NCI-H526 (cell line): ENCODE data around the gene PLXDC1.

Experiments
- DNase-seq, 2 experiments: peaks; one replicate each; lab custom pipeline; 2025; lab: John Stamatoyannopoulos, UW

The PLXDC1 gene

DNA sequence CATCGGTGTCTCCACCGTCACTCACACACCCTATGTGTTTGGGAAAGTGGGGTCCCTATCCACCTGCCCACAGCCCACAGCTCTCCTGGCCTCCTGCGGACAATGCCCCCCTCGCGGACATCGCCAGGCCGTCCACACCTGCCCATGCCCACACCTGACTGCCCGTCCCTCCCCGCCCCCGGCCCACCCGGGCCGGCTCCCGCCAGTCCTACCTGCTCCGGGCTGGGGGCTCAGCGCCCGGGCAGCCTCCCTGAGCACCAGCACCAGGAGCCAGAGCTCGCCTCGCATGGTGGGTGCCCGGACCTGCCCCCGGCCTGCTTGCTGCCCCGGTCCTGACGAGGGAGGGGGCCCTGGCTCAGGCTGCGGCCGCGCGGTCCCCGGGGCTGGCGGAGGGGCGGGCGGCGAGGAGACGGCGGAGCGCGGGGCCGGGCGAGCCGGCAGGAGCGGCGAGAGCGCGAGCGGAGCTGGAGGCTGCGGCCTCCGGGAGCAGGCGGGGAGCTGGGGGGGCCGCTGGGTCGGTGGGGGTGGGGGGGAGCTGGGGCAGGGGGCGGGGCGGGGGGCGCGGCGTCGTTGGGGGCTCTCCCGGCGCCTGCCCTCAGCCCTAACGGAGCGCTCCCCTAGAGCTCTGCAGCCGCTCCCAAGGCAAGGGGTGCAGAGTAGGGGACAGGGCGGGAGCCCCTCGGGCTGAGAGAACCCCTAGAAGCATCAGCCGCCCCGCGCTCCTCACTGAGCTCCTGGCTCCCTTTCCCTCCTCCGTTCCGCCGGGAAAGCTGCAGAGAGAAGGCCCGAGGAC, at the start of gene PLXDC1:
TSS of gene PLXDC1 (minus strand) at position 488 of the 793 bp plus-strand sequence. CDS start at position 288, 200 bp downstream.
- DNase-seq, result peak in 1 of 2 experiments; percentile 44

DNA sequence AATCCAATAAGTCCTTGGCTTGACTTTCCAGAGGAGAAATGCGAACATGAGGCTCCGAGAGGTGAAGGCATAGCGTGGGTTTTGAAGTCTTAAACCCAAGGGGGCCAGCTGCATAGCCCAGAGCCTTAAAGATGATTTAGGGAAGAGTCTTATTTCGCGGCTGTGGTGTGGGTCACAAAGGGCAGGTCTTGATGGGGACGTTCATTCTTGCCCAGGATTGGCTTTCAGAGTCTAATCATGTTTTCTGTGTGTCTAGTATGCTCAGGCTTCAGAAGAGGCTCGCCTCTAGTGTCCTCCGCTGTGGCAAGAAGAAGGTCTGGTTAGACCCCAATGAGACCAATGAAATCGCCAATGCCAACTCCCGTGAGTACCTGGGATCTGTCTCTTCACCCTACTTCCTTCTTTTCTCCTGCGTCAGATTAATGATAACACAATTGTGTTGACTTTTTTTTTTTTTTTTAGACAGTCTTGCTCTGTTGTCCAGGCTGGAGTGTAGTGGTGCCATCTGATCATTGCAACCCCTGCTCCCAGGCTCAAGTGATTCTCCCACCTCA, 49.6 kb upstream of the PLXDC1 start:
- no peak for DNase-seq

DNA sequence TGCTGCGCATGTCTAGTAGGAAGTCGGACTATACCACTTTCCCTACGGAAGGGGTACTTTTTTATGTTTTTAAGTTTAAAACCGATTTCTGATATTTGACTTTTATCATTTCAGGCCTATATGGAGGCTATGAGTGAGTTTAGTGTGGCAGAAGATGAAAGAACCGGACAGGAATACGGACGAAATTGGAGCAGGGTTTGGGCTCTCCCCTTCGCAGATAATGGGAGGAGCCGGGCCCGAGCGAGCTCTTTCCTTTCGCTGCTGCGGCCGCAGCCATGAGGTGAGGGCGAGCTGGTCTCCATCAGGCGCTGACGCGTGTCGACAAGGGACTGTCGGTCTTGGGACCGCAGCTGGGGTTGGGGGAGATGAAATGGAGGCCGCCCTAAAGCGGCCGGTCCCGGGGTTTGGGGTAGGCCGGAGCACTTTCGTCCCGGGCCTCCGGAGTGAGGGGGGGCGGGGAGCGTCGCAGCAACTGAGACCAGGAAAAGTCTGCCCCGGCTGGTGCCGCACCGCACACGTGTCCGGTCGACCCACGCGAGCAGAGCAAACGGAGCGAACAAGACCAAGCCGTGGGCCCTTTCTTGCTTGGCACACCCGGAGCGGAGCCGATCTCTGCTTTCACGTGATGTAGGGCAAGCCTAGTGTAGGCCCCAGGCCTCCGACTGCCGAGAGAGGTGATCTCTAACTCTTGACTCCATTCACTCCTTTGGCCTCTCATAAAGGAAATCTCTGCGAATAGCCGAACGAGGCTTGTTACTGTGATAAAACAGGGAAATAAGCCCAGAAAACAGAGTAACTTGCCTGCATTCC, 48.8 kb upstream of the PLXDC1 start, which contains the start of gene RPL19:
TSS of gene RPL19 (plus strand) at position 214 of the 810 bp plus-strand sequence. CDS start at position 276, 62 bp downstream.
- DNase-seq, result peak in 1 of 2 experiments; percentile 90

DNA sequence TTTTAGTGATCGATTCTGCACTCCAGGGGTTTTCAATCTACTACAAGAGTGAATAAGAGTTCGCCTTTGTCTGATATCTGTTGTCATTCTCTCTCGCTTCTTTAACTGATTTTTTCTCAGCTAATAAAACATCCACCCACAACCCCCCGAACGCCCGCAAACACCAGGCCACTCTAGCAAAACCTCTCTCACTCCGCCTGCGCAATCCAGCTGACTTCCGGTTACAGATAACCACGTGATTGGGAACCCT, 48.3 kb upstream of the PLXDC1 start:
- DNase-seq, result peak; percentile 86 to 93

DNA sequence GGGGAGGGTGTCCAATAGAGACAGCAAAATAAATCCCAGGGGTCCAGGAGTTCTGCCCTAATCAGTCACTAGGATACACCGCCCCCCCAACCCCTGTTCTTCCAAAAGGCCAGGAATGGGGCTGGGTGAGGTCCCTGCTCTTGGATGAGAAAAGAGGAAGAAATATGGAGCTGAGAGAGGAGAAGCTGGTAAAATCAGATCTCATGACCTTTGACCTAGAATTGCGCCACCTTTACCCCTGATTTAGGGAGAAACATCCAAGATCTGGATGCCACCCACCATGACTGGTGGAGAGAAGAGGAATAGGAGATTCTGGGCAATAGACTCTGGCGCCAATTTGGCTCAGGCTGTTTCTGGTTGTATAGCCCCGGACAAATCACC, 46.7 kb upstream of the PLXDC1 start:
- no peak for DNase-seq

DNA sequence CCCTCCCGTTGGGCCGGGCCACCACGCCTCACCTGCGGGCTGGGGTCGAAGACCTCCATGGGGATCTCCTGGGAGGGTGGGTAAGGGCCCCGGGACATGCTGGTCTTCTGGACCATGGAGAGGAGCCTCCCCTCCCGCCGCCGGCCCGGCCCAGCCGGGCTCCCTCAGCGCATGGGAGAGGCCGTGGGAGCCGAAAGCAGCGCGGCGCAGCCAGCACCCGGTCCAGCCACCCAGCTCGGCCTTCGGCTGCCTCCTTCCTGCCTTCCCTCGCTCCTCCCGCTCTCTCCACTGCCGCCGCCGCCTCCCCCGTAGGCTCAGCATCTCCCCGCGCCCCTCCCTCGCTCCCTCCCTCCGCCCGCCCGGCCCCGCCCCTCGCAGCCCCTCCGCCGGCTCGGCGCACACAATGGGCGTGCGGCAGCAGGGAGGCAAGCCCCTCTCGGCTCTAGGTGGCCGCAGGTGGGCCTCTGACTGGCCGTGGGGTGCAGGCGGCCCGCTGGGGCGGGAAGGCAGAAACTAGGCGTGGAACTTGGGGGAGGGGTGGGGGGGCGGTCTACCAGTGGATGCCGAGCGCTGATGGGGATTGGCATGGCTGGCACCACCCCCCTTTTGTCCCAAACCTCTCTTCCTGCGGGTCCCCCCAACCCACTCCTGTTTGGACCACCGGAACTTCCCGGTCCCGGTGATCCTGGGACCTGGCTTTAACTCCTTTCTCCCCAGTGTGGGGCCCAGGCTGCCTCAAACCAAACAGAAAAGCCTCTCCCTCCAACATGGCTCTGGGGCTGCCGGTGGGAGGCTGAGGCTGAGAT, 46.1 kb upstream of the PLXDC1 start, which contains the start of gene CACNB1:
TSS of gene CACNB1 (minus strand) at position 290 of the 806 bp plus-strand sequence. CDS start at position 116, 174 bp downstream.
- peak; percentile 60 to 87 for DNase-seq

DNA sequence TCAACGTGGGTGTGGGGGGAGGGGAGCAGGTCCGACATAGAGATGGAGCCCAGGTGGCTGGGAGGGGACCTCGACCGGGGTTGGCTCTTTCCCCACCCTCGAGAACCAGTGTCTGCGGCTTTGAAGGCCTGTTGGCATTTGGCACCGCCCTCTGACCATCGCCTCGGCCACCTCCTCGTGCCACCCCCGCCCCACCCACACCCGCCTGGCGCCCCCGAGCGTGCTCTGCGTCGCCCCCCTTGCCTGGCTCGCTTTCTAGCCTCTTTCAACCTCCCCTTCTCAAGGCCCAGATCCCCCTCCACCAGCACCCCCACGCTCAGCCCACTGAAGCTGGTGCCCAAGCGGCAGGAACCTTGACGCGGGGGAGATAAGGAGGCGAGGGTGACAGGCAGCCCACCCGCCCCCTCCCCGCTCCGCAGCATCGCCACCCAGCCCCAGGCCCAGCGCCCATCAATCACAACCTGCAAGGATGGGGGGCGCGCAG, 45.4 kb upstream of the PLXDC1 start:
- peak in 1 of 2 experiments; percentile 58 for DNase-seq

DNA sequence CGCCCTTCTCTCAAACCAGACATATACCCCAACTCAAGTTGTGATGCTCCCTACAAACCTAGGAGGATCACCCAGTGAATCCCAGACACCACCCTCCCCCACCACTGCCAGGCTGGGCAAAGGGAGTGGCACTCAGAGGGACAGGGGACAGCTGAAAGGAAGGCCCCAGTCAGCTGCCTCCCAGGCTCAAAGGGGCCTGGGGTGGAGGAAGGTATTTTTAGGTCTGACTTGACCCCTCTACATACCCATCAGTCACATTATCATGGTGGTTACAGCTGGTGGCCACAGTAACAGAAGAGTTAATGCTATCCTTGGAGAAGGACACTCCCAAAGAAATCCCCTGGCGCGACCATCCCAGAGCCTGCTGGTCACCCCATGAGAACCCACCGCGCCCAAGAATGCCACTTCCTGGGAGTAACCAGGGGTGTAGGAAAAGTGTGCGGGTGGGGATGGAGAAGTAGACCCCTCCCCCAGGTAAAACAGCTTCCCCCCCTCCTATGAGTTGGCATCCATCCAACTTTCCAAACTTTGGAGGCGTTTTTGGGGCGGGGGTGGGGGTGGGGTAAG, 44.9 kb upstream of the PLXDC1 start:
- no peak for DNase-seq

DNA sequence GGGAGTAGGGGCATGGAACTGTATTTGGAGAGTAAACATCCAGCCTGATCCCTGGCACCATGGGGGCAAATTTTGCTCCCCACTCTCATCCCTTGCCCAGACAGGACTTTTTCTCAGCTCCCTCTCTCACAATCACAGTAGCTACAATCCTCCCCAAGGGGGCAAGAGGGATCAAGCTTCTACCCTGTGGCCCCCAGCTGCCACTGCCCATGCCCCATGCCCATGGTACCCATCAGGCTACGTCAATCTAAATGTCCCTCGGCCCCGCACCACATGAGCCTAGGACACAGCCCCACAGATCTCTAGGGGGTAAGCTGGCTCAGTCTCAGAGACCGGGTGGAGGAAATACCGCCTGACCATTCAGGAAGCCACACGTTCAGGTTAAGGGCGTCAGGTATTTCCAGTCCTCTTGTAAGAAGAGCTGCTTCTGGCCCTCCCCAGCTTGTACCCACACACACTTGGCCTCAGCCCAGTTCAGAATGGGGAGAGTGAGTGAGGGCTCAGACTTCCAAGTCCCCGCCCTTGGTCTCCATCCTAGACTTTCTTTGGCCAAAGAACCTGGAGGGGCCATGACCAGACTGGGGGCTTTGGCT, 44.2 kb upstream of the PLXDC1 start:
- no peak for DNase-seq

DNA sequence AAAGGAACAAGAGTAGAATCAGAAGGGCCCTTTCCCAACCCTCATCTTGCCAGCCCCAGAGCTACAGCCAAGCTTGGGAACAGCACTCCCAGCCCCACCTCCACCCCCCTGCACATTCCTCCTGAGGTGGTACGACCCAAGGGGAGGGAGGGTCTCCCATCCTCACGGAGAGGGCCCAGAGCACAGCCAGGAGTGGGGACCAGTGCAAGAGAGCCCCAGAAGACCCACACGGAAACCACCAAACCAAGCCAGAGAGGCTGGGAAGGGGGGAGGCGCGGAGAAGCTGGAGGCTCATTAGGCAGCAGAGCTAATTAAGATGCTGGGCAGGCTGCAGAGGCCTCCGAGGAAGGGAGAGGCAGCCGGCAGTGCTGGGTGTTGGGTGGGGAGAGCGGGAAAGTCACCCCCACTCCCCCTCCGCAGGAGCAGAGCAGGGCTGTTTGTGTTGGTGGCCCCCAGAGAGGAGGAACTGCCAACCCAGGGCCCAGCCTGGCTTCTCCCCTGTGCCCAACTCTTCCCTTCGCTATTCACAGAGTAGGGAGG, 43.6 kb upstream of the PLXDC1 start:
- DNase-seq, result no peak

DNA sequence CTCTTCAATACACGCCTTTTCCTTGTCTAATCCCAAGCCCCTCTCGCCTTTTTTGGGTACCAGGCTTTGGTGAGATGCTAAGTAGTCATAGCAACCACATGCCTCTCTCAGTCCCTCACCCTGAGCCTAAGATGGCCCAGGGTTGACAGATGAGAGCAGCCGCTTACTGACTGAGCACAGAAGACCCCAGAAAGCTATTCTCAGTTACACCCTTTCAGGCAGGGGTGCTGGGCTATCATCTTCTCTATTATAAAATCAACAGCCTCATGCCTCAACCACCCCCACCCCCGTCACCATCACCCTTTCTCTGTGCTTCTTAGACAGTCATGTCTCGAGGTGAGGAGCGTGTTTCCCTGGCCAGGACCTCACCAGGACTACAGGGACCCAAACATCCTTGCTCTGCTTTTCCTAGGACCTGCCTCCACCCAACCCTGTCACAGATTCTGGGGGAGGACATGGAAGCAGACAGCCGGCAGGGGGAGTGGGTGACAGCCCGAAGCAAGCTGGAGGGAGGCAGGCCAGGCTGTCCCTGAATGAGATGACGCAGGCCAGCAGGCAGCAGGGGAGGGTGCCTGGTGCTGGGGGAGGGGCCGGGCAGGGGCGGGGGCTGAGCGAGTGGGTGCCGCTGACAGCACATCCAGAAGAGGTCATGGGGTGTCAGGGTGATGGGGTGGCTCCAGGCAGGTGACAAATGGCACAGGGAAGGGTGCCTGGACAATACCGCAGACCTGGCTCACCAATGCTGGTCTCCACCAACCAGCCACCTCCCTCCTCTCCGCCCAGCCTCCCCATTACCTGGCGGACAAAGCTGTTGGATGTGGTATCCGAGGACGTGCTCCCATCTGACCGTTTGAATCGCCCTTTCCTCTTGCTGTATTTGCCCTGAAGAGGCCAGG, 42.9 kb upstream of the PLXDC1 start:
- peak in 1 of 2 experiments; percentile 31 for DNase-seq

DNA sequence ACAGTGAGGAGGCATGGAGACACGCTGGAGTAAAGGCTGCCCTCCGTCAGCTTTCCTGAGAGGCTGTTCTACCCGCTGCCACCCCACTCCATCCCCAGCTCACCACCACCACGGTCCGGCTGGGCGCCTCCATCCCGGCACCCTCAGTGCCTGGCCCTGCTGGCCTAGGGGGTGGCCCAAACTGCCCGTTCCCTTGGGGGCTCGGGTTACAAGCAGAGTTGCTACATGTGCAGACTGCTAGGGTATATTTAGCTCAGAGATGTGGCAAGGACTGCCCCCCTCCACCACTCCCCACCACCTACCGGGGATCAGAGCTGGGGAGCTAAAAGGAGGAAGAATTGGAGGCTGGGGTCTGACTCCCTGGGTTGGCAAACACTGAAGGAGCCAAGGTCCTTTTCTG, 41.9 kb upstream of the PLXDC1 start:
- no peak for DNase-seq

DNA sequence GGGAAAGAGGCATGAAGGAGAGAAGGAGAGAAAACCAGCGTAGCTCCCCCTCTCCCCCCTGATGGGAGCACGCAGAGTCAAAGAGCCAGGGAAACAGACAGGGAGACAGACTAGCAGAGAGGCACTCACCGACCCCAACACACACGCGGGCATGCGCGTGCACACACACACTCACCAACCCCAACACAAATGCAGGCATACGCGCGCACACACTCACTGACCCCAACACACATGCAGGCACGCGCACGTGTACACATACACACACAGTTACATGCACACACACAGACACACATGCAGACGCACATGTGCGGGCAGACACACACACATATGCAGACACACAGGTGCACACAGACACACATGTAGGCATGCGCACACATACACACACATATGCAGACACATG, 41.5 kb upstream of the PLXDC1 start:
- no peak for DNase-seq

DNA sequence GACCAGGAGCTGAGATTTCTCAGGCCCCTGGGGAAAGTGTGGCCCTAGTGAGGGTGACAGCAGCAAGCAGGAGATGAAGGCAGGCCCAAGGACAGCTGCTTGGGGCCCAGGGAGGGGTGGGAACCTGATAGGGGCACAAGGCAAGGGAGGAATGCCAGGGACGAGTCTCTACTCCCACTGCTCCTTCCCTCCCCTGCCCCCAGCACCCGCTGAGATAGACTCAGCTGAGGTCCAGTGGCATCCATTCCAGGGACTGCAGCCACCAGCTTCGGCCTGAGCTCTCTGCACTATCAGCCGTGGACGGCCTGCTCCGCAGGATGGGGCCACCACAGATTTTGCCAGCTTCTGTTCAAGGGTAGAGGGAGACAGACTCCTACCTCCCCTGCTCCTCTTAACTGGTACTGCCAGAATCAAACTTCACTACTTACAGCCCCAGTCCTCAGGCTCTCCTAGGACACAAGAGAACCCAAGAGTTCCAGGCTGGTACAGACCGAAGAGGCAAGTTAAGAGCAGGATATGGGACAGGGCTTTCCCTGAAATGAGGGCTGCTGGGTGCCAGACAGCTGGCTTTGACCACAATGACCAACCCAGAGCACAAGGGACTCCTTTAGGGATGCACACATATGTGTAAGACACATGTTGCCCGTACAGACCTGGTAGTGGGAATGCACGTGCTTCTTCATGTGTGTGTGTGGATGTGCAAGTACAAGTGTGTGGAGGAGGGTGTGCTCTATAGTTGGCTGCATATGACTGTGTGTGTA, 40.5 kb upstream of the PLXDC1 start:
- DNase-seq, result no peak

DNA sequence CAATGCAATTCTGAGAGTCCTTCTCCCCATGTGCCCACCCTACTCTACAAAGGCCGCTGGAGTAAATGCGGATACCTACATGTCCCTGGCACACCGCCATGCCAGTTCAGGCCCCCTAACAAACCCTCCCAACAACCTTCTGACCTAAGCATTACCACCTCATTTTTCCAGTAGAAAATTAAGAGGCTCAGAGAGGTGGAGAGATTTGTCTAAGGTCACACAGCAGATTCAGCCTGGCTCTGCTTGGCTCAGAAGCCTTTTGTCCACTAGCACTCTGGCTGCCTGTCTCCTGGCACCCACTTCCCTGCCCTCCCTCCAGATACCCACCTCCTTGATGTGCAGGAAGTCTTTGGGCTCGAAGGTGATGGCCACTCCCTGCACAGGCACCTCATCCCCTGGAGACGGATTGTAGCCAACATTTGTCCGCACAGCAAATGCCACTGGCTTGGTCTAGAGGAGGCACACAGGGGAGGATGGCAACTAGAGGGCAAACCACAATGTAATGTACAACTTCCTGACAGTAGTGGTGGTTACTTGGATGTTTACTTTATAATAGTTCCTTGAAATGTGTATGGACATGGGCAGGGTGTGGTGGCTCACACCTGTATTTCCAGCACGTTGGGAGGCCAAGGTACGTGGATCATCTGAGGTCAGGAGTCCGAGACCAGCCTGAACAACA, 35.9 kb upstream of the PLXDC1 start:
- DNase-seq, result no peak

DNA sequence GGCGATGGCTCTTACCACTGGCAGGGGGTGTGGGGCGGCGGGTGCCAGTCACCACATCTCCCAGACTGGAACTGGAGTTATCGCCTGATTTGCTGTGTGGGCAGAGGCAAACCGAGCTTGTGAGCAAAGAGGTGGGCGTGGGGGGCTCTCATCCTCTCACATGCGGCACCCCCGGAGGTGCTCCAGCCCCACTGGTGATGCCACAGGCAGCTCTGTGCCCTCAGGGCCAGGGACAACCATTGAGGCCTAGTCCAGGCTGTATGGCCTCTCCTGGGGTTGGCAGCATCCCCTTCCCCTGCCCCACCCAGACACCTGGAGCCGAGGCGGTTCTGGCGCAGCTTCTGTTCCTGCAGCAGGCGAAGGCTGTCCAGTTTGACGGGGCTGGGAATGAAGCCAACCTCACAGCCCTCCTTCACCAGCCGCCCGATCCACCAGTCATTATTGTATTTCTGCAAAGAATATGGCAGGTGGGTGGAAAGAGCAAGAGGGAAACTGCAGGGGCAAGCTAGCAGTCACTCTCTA, 35.1 kb upstream of the PLXDC1 start:
- DNase-seq, result no peak

DNA sequence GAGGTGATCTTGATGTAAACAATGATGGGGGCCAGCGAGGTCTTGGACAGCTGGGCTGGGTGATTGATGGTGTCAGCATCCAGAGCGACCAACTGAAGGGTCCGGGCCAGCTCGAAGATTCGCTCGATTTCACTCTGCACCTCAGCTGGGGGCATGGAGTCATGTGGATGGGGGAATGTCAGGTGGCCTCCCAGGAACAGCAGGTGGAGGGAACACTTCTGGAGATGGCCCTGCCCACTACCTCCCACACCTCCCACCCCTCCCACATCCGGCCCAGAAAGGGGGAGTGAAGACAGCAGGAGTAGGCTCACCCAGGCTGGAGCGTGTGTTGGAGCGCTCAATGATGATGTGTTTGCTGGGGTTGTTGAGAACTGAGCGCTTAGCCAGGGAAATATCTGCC, 32.3 kb upstream of the PLXDC1 start:
- DNase-seq, result no peak

DNA sequence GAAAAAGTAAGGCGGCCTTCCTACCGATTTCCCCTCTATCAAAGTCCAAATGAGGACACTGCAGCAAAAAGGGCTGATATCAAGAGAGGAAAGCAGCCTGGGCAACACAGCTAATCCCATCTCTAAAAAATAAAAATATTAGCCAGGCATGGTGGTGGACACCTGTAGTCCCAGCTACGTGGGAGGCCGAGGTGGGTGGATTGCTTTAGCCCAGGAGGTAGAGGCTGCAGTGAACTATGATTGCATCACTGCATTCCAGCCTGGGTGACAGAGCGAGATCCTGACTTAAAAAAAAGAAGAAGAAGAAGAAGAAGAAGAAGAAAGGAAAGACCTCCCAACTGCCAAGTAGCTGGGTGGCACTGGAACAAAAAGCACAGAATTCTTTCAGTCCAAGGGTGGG, 31.6 kb upstream of the PLXDC1 start:
- DNase-seq, result no peak
